Uterus (tissue), 4 donors: ENCODE results near the gene SLC25A29. TPM values are rescaled to one million over a fixed set of nuclear protein-coding genes. Genes with fewer than 3 reads are reported as not detected.
A peak's percentile ranks its signal among the peaks of the same experiment; 100 is the strongest.

ENCODE experiments used
- DNase-seq, 2 donors: peaks; one replicate each; pipeline ENCODE4 v3.0.0-alpha.2; 2019 to 2020
- H3K27ac ChIP-seq, 2 donors: fragments of 200-600 bp; sonication (generic); 1 replicate in 1 of 2; 2 replicates in 1 of 2; pipeline ENCODE4 v1.5.1; 2016 to 2018
- H3K27me3 ChIP-seq, 2 donors: fragments of 200-600 bp; sonication (generic); one replicate each; pipeline ENCODE4 v1.5.1; 2018 to 2019; ENCODE audit warnings: control low read depth in 1 of 2
- H3K36me3 ChIP-seq, 2 donors: fragments of 200-600 bp; sonication (generic); one replicate each; pipeline ENCODE4 v1.5.1; 2019; ENCODE audit warnings: control low read depth in 1 of 2
- H3K4me1 ChIP-seq, 2 donors: fragments of 200-600 bp; sonication (generic); one replicate each; pipeline ENCODE4 v1.5.1; 2018 to 2019; ENCODE audit warnings: control low read depth in 1 of 2
- H3K4me3 ChIP-seq, 2 donors: fragments of 200-600 bp; sonication (generic); 1 replicate in 1 of 2; 2 replicates in 1 of 2; pipeline ENCODE4 v1.5.1; 2018 to 2019; ENCODE audit warnings: mild to moderate bottlenecking in 1 of 2
- H3K9me3 ChIP-seq, 2 donors: fragments of 200-600 bp; sonication (generic); one replicate each; pipeline ENCODE4 v1.5.1; 2019; ENCODE audit warnings: control low read depth in 1 of 2
- POLR2A ChIP-seq, 2 donors: fragments of 450-650 bp; IDR thresholded peaks; one replicate each; pipeline ENCODE4 v1.6.1; 2016; ENCODE audit warnings: antibody characterized with exemption in 2 of 2, mild to moderate bottlenecking in 1 of 2, moderate library complexity in 1 of 2
- intact Hi-C: fragments of 100-400 bp; cut with DNase I; formaldehyde crosslinking; loops from one replicate; pipeline ENCODE4 v1.15.1; 2023; ENCODE audit warnings: low total_unique reads
- total RNA-seq, 4 donors: library from RNA; depleted of rRNA in 3 of 4; stranded (reverse); fragments of >200 nt in 3 of 4; gene quantifications; one replicate each; pipeline versions ENCODE4 v1.1.0 to v1.2.4, GENCODE V29; 2014 to 2023
- TF ChIP-seq, protein P1 (sequence below), 4 experiments: fragments of 200-600 bp in 2 of 4; fragments of 450-650 bp in 2 of 4; sonication (generic) in 2 of 4; IDR thresholded peaks; one replicate each; pipeline ENCODE4 v1.5.1; 2016 to 2019; ENCODE audit warnings: antibody characterized with exemption in 4 of 4, mild to moderate bottlenecking in 2 of 4, moderate library complexity in 1 of 4
- donor health status: DM: yes; HTN: yes; CAD: no.

The SLC25A29 gene
- total RNA-seq, 4 donors from 2014 or later, result 16.2 to 850 (median 60.1) TPM

DNA sequence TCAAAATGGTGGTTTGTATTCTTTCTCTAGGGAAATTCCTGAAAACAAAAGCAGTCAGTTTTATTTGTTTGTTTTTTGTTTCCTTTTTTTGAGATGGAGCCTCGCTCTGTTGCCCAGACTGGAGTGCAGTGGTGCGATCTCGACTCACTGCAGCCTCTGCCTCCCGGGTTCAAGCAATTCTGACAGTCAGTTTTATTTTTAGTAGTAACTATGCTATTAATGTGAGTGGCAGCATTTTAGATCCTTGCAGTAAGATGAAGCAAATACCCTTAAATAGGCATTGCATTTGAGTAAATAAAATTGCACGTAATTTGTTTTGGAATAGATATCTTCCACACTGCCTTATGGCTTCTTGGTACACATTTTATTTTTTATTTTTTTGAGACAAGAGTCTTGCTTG, 43.7 kb downstream of the SLC25A29 start:
- no peaks in the 10 kb centered on the region for H3K27me3 ChIP-seq
- intact Hi-C loops, result no loop called here
- no peak for DNase-seq
- no peaks in the 10 kb centered on the region for H3K36me3 ChIP-seq
- H3K27ac ChIP-seq, result peak overlapping the region in 1 of 2 donors; percentile 8
- no peaks in the 10 kb centered on the region for H3K9me3 ChIP-seq
- TF ChIP-seq, protein P1, sequence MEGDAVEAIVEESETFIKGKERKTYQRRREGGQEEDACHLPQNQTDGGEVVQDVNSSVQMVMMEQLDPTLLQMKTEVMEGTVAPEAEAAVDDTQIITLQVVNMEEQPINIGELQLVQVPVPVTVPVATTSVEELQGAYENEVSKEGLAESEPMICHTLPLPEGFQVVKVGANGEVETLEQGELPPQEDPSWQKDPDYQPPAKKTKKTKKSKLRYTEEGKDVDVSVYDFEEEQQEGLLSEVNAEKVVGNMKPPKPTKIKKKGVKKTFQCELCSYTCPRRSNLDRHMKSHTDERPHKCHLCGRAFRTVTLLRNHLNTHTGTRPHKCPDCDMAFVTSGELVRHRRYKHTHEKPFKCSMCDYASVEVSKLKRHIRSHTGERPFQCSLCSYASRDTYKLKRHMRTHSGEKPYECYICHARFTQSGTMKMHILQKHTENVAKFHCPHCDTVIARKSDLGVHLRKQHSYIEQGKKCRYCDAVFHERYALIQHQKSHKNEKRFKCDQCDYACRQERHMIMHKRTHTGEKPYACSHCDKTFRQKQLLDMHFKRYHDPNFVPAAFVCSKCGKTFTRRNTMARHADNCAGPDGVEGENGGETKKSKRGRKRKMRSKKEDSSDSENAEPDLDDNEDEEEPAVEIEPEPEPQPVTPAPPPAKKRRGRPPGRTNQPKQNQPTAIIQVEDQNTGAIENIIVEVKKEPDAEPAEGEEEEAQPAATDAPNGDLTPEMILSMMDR (IDR thresholded peaks at IDR 0.05), result no peak
- TF ChIP-seq POLR2A (IDR thresholded peaks at IDR 0.05), result no peak
- no peak overlapping the region for H3K4me3 ChIP-seq
- H3K4me1 ChIP-seq, result no peaks in the 10 kb centered on the region

DNA sequence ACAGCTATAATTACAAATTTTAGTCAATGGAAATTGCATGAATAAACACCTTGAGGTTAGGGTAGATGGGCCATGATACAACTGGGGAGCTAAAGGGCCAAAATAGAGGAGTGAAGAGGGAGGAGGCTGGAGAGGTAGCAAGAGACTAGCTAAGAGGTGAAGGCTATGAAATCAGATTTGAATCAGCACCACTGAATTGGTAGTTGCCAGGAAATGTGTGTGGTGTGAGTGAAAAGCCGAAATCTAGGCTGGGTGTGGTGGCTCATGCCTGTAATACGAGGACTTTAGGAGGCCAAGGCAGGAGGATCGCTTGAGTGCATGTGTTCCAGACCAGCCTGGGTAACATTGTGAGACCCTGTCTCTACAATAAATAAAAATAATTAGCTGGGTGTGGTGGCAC, 44.6 kb downstream of the SLC25A29 start:
- H3K27me3 ChIP-seq, result no peaks in the 10 kb centered on the region
- no peak overlapping the region for H3K4me3 ChIP-seq
- no peaks in the 10 kb centered on the region for H3K36me3 ChIP-seq
- TF ChIP-seq, protein P1 (IDR thresholded peaks at IDR 0.05), result no peak
- TF ChIP-seq POLR2A (IDR thresholded peaks at IDR 0.05), result no peak
- no peaks in the 10 kb centered on the region for H3K9me3 ChIP-seq
- H3K4me1 ChIP-seq, result no peaks in the 10 kb centered on the region
- no peak for DNase-seq
- intact Hi-C loops, result no loop called here
- H3K27ac ChIP-seq, result no peak overlapping the region

DNA sequence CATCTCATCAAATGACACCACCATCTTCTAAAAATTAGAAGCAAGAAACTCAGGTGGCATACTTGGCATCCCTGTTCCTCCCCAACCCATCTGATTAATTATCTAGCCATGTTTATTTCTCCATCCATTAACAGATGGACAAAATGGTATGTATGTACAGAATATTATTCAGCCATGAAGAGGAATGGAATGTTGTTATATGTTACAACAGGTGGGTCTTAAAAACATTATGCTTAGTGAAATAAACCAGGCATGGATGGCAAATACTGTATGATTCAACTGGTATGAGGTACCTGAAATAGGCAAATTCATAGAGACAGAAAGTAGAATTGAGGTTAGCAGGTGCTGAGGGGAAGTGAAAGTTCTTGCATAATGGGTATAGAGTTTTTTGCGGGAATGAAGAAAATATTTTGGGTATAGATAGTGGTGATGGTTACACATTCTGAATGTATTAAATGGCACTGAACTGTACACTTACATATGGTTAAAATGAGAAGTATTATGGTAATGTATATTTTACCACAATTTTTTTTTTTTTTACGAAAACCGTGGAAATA, 49.8 kb downstream of the SLC25A29 start:
- TF ChIP-seq, protein P1 (IDR thresholded peaks at IDR 0.05), result no peak
- no peak for TF ChIP-seq POLR2A (IDR thresholded peaks at IDR 0.05)
- intact Hi-C loops, result no loop called here
- H3K27me3 ChIP-seq, result no peaks in the 10 kb centered on the region
- no peak for DNase-seq
- H3K27ac ChIP-seq, result no peak overlapping the region
- H3K36me3 ChIP-seq, result no peaks in the 10 kb centered on the region
- H3K4me3 ChIP-seq, result no peak overlapping the region
- H3K4me1 ChIP-seq, result no peaks in the 10 kb centered on the region
- H3K9me3 ChIP-seq, result no peaks in the 10 kb centered on the region

DNA sequence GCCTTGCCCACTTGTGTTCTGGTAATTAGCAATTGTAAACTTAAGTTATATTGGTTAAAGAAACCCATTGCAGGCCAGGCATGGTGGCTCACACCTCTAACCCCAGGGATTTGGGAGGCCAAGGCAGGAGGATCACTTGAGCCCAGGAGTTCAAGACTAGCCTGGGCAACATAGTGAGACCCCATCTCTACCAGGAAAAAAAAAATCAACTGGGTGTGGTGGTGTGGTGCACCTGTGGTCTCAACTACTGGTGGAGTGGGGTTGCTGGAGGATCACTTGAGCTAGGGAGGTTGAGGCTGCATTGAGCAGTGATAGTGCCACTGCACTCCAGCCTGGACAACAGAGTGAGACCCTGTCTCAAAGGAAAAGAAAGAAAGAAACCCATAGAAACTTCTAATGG, 53.6 kb downstream of the SLC25A29 start:
- intact Hi-C loops, result no loop called here
- no peak for DNase-seq
- H3K27ac ChIP-seq, result no peak overlapping the region
- H3K4me1 ChIP-seq, result no peaks in the 10 kb centered on the region
- no peak overlapping the region for H3K4me3 ChIP-seq
- TF ChIP-seq, protein P1 (IDR thresholded peaks at IDR 0.05), result no peak
- no peaks in the 10 kb centered on the region for H3K9me3 ChIP-seq
- no peaks in the 10 kb centered on the region for H3K27me3 ChIP-seq
- H3K36me3 ChIP-seq, result no peaks in the 10 kb centered on the region

DNA sequence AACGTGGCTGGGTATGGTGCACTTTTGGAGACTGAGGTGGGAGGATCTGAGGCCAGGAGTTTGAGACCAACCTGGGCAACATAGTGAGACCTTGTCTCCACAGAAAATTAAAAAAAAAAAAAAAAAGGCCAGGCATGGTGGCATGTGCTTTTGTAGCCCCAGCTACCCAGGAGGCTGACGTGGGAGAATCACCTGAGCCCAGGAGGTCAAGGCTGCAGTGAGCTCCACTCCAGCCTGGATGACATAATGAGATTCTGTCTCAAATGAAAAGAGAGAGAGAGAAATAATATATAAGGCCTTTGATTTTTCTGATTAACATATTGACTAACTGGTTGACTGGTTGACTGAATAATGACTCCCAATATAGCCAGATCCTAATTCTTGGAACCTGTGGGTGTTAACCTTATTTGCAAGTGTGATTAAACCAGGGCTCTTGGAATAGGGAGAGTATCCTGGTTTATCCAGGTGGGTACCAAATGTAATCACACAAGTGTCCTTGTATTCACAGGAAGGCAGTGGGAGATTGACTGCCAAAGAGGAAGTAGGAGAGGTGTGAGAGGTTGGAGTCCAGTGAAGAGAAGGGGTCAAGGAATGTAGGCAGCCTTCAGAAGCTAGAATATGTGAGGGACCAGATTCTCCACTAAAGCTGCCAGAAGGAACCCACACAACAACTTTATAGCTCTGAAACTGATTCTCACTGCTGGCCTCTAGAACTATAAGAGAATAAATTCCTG, 55.3 kb downstream of the SLC25A29 start:
- DNase-seq, result no peak
- no peaks in the 10 kb centered on the region for H3K27me3 ChIP-seq
- H3K27ac ChIP-seq, result no peak overlapping the region
- peaks cover 5 to 6% of the 10 kb centered on the region in 2 donors for H3K4me1 ChIP-seq
- H3K36me3 ChIP-seq, result no peaks in the 10 kb centered on the region
- no peak overlapping the region for H3K4me3 ChIP-seq
- TF ChIP-seq, protein P1 (IDR thresholded peaks at IDR 0.05), result no peak
- TF ChIP-seq POLR2A (IDR thresholded peaks at IDR 0.05), result no peak
- intact Hi-C loops, result no loop called here
- no peaks in the 10 kb centered on the region for H3K9me3 ChIP-seq
